ENCODE measurements around the gene HIVEP3.

HIVEP3 gene

DNA sequence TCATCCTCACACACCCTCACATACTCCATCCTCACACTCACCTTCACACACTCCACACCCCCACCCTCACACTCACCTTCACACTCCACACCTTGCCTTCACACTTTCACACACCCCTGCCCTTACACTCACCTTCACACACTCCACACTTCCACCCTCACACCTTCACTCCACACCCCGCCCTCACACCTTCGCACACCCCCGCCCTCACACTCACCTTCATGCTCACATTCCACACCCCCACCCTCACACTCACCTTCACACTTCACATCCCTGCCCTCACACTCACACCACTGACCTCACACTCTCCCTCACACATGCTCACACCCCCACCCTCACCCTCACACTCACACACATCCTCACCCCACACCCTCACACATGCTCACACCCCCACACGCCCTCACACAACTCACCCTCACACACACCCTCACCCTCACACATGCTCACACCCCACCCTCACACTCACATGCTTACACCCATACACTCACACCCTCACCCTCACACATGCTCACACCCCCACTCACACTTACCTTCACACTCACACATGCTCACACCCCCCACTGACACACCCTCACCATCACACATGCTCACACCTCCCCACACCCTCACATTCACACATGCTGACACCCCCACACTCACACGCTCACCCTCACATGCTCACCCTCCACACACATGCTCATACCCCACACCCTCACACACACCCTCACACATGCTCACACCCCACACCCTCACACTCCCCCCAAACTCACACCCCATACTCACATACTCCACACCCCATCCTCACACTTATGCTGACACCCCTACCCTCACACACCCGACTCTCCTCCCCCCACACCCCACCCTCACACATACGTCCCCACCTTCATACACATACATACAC lies 389.8 kb downstream of the HIVEP3 start:
- peaks cover 0 to 10% (median 10%) of the 10 kb centered on the region in 5 donors for H3K36me3 ChIP-seq (ENCODE audit: control insufficient read depth in 5 of 5, insufficient read depth in 5 of 5, low read length in 5 of 5)
- no peaks in the 10 kb centered on the region for H3K9me3 ChIP-seq (ENCODE audit: control insufficient read depth in 5 of 5, low read length in 5 of 5)
- no peaks in the 10 kb centered on the region for H3K4me1 ChIP-seq (ENCODE audit: control insufficient read depth in 5 of 5, insufficient read depth in 5 of 5, low read length in 5 of 5)
- no peak overlapping the region for H3K9ac ChIP-seq (ENCODE audit: low read length in 5 of 5)
- H3K27ac ChIP-seq (ENCODE audit: low read depth, low read length), result no peak overlapping the region
- no peaks in the 10 kb centered on the region for H3K27me3 ChIP-seq (ENCODE audit: control insufficient read depth in 5 of 5, insufficient read depth in 4 of 5, low read length in 5 of 5)
- H3K4me3 ChIP-seq (ENCODE audit: low read depth in 1 of 5, low read length in 5 of 5), result no peak overlapping the region

DNA sequence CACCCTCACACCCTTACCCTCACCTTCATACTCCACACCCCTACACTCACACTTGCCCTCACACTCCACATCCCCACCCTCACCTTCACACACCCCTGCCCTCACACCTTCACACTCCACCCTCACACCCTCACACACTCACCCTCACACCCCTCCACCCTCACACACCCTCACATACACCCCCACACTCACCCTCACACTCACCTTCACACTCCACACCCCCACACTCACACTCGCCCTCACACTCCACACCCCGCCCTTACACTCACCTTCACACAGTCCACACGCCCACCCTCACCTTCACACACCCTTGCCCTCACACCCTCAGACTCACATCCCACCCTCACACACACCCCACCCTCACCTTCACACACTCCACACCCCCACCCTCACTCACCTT lies 390.6 kb downstream of the HIVEP3 start:
- H3K4me1 ChIP-seq (ENCODE audit: control insufficient read depth in 5 of 5, insufficient read depth in 5 of 5, low read length in 5 of 5), result no peaks in the 10 kb centered on the region
- no peaks in the 10 kb centered on the region for H3K27me3 ChIP-seq (ENCODE audit: control insufficient read depth in 5 of 5, insufficient read depth in 4 of 5, low read length in 5 of 5)
- no peak overlapping the region for H3K4me3 ChIP-seq (ENCODE audit: low read depth in 1 of 5, low read length in 5 of 5)
- peaks cover 0 to 13% (median 10%) of the 10 kb centered on the region in 5 donors for H3K36me3 ChIP-seq (ENCODE audit: control insufficient read depth in 5 of 5, insufficient read depth in 5 of 5, low read length in 5 of 5)
- no peak overlapping the region for H3K9ac ChIP-seq (ENCODE audit: low read length in 5 of 5)
- H3K27ac ChIP-seq (ENCODE audit: low read depth, low read length), result no peak overlapping the region
- no peaks in the 10 kb centered on the region for H3K9me3 ChIP-seq (ENCODE audit: control insufficient read depth in 5 of 5, low read length in 5 of 5)

DNA sequence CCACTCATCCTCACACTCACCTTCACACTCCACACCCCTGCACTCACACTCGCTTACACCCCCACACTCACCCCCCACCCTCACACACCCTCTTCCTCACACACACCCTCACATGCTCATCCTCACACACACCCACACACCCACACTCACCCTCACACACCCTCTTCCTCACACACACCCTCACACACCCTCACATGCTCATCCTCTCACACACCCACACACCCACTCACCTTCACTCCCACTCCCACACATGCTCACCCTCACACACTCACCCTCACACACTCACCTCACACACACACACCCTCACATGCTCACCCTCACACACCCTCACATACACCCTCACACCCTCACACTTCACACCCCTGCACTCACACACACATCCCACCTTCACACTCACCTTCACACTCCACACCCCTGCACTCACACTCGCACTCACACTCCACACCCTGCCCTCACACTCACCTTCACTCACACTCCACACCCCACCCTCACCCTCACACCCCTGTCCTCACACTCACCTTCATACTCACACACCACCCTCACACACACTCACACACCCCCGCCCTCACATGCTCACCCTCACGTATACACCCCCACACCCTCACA lies 391.7 kb downstream of the HIVEP3 start:
- H3K27me3 ChIP-seq (ENCODE audit: control insufficient read depth in 5 of 5, insufficient read depth in 4 of 5, low read length in 5 of 5), result no peaks in the 10 kb centered on the region
- no peaks in the 10 kb centered on the region for H3K9me3 ChIP-seq (ENCODE audit: control insufficient read depth in 5 of 5, low read length in 5 of 5)
- H3K4me3 ChIP-seq (ENCODE audit: low read depth in 1 of 5, low read length in 5 of 5), result no peak overlapping the region
- peaks cover 0 to 19% (median 13%) of the 10 kb centered on the region in 5 donors for H3K36me3 ChIP-seq (ENCODE audit: control insufficient read depth in 5 of 5, insufficient read depth in 5 of 5, low read length in 5 of 5)
- no peaks in the 10 kb centered on the region for H3K4me1 ChIP-seq (ENCODE audit: control insufficient read depth in 5 of 5, insufficient read depth in 5 of 5, low read length in 5 of 5)
- no peak overlapping the region for H3K27ac ChIP-seq (ENCODE audit: low read depth, low read length)
- H3K9ac ChIP-seq (ENCODE audit: low read length in 5 of 5), result no peak overlapping the region

DNA sequence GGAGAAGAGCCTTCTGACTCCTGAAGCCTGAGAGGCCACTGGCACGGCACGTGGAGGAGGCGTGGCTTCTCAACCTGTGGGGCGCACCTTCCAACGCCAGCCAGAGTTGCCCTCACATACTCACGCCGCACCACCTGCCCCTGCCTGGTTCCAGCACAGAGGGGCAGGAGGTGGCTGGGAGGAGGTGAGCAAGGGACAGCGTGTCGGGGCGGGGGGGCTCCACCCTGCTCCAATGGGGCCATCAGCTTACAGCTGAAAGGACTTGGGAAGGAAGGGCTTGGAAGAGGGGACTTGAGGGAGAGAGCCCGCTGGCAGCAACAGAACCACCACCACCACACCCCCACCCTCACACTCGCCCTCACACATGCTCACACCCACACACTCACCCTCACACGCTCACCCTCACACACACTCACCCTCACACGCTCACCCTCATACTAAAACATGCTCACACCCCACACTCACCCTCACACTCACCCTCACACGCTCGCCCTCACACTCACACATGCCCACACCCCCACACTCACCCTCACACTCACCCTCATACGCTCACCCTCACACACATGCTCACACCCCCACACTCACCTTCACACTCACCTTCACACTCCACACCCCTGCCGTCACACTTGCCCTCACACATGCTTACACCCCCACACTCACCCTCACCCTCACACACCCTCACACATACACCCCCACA lies 392.7 kb downstream of the HIVEP3 start:
- no peak overlapping the region for H3K27ac ChIP-seq (ENCODE audit: low read depth, low read length)
- no peak overlapping the region for H3K4me3 ChIP-seq (ENCODE audit: low read depth in 1 of 5, low read length in 5 of 5)
- no peaks in the 10 kb centered on the region for H3K27me3 ChIP-seq (ENCODE audit: control insufficient read depth in 5 of 5, insufficient read depth in 4 of 5, low read length in 5 of 5)
- no peaks in the 10 kb centered on the region for H3K9me3 ChIP-seq (ENCODE audit: control insufficient read depth in 5 of 5, low read length in 5 of 5)
- H3K4me1 ChIP-seq (ENCODE audit: control insufficient read depth in 5 of 5, insufficient read depth in 5 of 5, low read length in 5 of 5), result no peaks in the 10 kb centered on the region
- peaks cover 0 to 28% (median 14%) of the 10 kb centered on the region in 5 donors for H3K36me3 ChIP-seq (ENCODE audit: control insufficient read depth in 5 of 5, insufficient read depth in 5 of 5, low read length in 5 of 5)
- H3K9ac ChIP-seq (ENCODE audit: low read length in 5 of 5), result no peak overlapping the region

DNA sequence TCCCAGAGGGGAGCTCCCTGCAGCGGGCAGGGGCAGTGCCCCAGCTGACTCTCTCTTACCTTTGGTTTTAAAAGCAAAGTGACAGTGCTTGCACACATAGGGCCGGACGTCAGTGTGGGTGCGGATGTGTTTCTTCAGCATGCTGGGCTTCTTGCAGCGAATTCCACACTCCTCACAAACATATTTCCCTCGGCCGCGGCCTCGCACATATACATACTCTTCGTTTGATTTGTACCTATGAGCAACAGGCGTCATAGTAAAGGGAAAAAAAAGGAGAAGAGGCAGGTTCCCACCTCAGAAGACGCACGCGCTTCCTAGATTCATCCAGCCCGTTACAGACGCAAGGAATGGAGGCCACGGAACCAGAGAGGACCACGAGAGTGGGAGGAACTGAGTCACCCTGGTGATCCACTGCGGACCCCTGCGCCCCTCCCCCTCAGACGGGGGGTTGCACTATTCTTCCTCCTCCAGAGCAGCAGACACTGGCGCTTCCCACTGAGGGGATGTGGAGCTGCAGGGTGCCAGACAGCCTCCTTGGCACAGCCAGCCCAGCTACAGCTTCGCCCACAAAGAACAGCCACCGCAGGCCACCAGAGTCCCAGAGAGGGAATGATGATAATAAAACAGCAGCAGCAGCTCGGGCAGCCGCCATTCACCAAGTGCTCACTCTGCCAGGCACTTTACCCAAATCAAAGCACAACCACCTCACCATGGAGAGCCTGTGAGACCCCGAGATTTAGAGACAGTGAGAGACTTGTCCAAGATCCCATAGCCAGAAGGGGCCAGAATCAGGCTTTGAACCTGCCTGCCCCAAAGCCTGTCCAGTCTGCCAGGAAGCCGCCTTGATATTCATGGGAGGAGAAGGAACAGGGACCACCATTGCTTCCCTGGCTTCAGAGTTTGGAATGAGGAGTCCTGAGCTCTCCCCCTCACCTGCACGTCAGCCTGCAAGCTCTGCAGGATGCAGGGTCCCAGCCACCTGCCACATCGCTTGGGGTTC lies 393.7 kb downstream of the HIVEP3 start:
- Histone ChIP-seq H3K36me3 (ENCODE audit: control insufficient read depth in 5 of 5, insufficient read depth in 5 of 5, low read length in 5 of 5) (peaks cover 0 to 35% (median 17%) of the 10 kb centered on the region in 5 donors), H3K4me1 (ENCODE audit: control insufficient read depth in 5 of 5, insufficient read depth in 5 of 5, low read length in 5 of 5) (no peaks in the 10 kb centered on the region), H3K4me3 (ENCODE audit: low read depth in 1 of 5, low read length in 5 of 5) (no peak overlapping the region), H3K27ac (ENCODE audit: low read depth, low read length) (no peak overlapping the region), H3K9me3 (ENCODE audit: control insufficient read depth in 5 of 5, low read length in 5 of 5) (no peaks in the 10 kb centered on the region), H3K27me3 (ENCODE audit: control insufficient read depth in 5 of 5, insufficient read depth in 4 of 5, low read length in 5 of 5) (no peaks in the 10 kb centered on the region), H3K9ac (ENCODE audit: low read length in 5 of 5) (no peak overlapping the region)

DNA sequence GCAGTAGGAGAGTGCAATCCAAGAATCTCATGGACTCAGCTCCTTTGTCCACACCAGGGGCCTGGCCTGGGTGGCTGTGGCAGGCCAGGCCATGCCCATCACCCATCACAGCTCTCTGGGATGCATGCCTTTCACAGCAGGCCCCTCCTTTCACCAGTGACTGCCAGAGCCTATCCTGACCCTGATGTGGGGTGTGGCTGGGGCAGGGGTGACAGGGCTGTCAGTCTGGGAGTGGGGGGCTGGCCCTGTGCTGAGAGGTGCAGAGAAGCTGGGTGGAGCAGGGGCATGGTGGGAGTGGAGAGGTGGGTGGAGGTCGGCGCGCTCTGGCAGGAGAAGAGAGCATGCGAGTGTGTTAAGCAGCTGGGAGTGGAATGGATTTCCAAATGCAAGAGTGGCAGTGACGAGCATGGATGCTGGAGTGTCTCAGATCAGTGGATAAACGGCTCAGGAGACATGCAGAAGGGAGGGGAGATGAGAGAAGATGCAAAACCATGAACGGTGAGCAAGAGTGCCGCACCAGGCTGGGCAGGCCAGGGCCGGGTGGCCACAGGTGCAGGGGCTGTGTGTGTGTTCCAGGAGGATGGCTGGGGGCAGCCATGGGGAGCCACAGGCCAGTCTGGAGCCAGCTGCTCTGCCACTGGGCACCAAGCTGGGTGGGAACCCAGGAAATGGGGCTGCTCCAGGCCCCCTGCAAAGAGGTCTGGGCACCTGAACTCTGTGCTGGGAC lies 394.6 kb downstream of the HIVEP3 start:
- no peaks in the 10 kb centered on the region for H3K27me3 ChIP-seq (ENCODE audit: control insufficient read depth in 5 of 5, insufficient read depth in 4 of 5, low read length in 5 of 5)
- no peak overlapping the region for H3K9ac ChIP-seq (ENCODE audit: low read length in 5 of 5)
- H3K36me3 ChIP-seq (ENCODE audit: control insufficient read depth in 5 of 5, insufficient read depth in 5 of 5, low read length in 5 of 5), result peaks cover 0 to 35% (median 17%) of the 10 kb centered on the region in 5 donors
- no peaks in the 10 kb centered on the region for H3K9me3 ChIP-seq (ENCODE audit: control insufficient read depth in 5 of 5, low read length in 5 of 5)
- no peak overlapping the region for H3K4me3 ChIP-seq (ENCODE audit: low read depth in 1 of 5, low read length in 5 of 5)
- H3K27ac ChIP-seq (ENCODE audit: low read depth, low read length), result no peak overlapping the region
- H3K4me1 ChIP-seq (ENCODE audit: control insufficient read depth in 5 of 5, insufficient read depth in 5 of 5, low read length in 5 of 5), result no peaks in the 10 kb centered on the region

DNA sequence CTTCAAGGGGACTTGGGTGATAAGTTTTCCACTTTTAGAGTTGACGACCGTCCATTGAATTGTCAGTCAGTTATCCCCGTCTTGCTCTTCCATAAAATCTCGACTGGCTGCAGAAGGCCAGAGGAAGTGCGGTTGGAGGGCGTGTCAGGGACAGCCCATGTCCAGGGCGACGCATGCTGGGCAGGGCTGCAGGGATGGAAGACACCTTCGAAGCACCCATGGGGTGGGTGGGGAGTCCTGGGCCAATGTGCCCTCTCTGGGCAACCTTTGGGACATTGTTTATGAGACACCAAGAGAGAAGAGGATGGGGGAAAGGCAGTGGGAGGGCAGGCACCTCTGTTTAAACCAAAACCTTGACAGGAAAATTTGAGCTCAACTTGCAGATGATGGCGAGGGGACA lies 395.7 kb downstream of the HIVEP3 start:
- Histone ChIP-seq H3K4me3 (ENCODE audit: low read depth in 1 of 5, low read length in 5 of 5) (no peak overlapping the region), H3K4me1 (ENCODE audit: control insufficient read depth in 5 of 5, insufficient read depth in 5 of 5, low read length in 5 of 5) (no peaks in the 10 kb centered on the region), H3K9ac (ENCODE audit: low read length in 5 of 5) (no peak overlapping the region), H3K36me3 (ENCODE audit: control insufficient read depth in 5 of 5, insufficient read depth in 5 of 5, low read length in 5 of 5) (peaks cover 0 to 39% (median 19%) of the 10 kb centered on the region in 5 donors), H3K27me3 (ENCODE audit: control insufficient read depth in 5 of 5, insufficient read depth in 4 of 5, low read length in 5 of 5) (no peaks in the 10 kb centered on the region), H3K9me3 (ENCODE audit: control insufficient read depth in 5 of 5, low read length in 5 of 5) (no peaks in the 10 kb centered on the region), H3K27ac (ENCODE audit: low read depth, low read length) (no peak overlapping the region)

DNA sequence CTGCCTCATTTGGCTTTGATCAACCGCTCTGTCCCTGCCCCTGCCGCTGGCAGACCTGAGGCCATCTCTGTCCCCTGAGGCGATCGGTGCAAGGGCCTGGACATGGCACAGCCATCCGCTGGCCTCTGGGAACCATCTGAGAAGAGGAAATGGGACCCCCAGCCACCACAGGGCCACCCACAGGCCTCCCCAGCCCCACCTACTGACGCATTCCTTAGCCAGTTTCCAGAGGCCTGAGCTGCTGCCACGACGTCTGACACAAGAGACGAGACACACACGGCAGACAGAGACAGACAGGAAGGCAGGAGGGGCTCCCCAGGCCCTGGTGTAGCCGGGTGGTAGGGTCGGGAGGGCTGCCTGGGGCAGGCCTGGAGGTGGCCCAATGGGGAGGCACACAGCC lies 397.0 kb downstream of the HIVEP3 start:
- Histone ChIP-seq H3K27ac (ENCODE audit: low read depth, low read length) (no peak overlapping the region), H3K9me3 (ENCODE audit: control insufficient read depth in 5 of 5, low read length in 5 of 5) (no peaks in the 10 kb centered on the region), H3K27me3 (ENCODE audit: control insufficient read depth in 5 of 5, insufficient read depth in 4 of 5, low read length in 5 of 5) (no peaks in the 10 kb centered on the region), H3K36me3 (ENCODE audit: control insufficient read depth in 5 of 5, insufficient read depth in 5 of 5, low read length in 5 of 5) (peaks cover 0 to 42% (median 21%) of the 10 kb centered on the region in 5 donors), H3K4me3 (ENCODE audit: low read depth in 1 of 5, low read length in 5 of 5) (no peak overlapping the region), H3K9ac (ENCODE audit: low read length in 5 of 5) (no peak overlapping the region), H3K4me1 (ENCODE audit: control insufficient read depth in 5 of 5, insufficient read depth in 5 of 5, low read length in 5 of 5) (peaks cover 0 to 3% (median 3%) of the 10 kb centered on the region in 5 donors)

Data from subcutaneous abdominal adipose tissue (tissue), 5 donors.